SH-SY5Y (cell line): ENCODE measurements around the gene CACNG8.

ENCODE experiments used
- GATA2 ChIP-seq: IDR thresholded peaks from 2 replicates; pipeline ENCODE4 v1.6.1; 2011; ENCODE audit warnings: mild to moderate bottlenecking, low read depth, low read length
- GATA3 ChIP-seq: IDR thresholded peaks from 2 replicates; pipeline ENCODE4 v1.6.1; 2011; ENCODE audit warnings: low read depth, mild to moderate bottlenecking, low read length, moderate library complexity

Gene CACNG8

DNA sequence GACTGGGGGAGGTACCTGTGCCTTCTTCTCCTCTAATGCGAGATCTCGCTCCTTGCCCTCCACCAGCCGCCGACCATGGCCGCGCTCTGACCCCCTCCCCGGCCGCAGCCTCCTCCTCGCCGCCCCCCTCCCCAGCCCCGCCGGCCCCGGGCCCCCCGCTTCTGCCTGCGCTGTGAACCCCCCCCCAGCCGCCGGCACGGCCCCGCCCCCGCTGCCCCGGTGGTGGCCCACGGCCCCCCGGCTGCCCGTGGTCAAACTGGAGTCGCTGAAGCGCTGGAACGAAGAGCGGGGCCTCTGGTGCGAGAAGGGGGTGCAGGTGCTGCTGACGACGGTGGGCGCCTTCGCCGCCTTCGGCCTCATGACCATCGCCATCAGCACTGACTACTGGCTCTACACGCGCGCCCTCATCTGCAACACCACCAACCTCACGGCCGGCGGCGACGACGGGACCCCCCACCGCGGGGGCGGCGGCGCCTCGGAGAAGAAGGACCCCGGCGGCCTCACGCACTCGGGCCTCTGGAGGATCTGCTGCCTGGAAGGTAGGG is at the start of gene CACNG8:
Gene CACNG8, plus strand, starts transcription at position 51 of the 545 bp plus-strand sequence.
- TF ChIP-seq GATA3 (no peak), GATA2 (no peak)

- TF ChIP-seq GATA2 = no peak
- TF ChIP-seq GATA3 = no peak
Measured at GRCh38 chr19:53915000-53915399, 47.7 kb upstream of the CACNG8 start.

GRCh38 chr19:53916004-53916403 is 46.7 kb upstream of the CACNG8 start:
- TF ChIP-seq GATA3 (no peak), GATA2 (no peak)

GRCh38 chr19:53917356-53917755 is 45.4 kb upstream of the CACNG8 start:
- no peak for TF ChIP-seq GATA3
- TF ChIP-seq GATA2 = no peak

GRCh38 chr19:53927739-53928138 is 35.0 kb upstream of the CACNG8 start:
- TF ChIP-seq GATA2 (no peak), GATA3 (no peak)

DNA sequence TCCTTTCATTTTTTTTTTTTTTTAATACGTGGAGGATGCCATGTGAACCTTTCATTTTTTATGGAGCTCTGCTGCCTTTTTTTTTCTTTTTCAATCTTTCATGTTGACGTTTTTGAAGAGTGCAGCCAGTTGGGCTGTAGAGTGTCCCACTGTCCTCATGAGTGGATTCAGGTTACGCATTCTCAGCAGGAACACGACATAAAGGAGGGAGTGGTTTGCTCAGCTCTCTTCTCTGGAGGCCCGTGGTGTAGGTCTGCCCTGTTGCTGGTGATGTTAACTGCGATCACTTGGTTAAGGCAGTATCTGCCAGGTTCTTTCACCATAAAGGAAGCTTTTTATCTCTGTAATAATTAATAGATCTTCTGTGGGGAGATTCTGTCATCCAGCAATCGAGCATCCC is 26.7 kb upstream of the CACNG8 start:
- no peak for TF ChIP-seq GATA2
- TF ChIP-seq GATA3 = no peak

DNA sequence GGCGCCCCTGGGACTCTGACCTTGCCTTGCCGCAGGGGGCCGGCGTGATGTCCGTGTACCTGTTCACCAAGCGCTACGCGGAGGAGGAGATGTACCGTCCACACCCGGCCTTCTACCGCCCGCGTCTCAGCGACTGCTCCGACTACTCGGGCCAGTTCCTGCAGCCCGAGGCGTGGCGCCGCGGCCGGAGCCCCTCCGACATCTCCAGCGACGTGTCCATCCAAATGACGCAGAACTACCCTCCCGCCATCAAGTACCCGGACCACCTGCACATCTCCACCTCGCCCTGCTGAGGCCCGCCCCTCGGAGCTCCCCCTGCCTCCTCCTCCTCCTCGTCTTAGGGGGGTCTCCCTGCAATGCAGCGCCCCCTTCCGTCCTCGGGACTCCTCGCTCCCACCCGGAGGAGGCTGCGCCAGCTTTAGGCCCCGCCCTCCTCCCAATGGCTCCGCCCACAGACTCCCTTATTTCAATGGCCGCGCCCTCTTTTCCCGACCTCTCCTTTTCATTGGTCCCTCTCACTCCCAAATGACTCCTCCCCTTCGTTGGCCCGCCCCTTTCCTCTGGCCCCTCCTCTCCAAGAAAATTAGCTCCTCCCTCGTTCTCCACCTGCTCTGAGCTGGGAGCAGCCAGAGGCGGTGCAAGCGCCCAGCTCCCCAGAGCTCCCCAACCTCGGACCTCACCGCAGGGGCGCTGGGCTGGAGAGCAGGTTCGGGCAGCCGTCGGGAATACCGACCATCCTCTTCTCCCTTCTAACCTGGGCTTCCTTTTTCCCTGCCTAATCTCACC is 20.5 kb upstream of the CACNG8 start:
- TF ChIP-seq GATA2 (no peak), GATA3 (no peak)

DNA sequence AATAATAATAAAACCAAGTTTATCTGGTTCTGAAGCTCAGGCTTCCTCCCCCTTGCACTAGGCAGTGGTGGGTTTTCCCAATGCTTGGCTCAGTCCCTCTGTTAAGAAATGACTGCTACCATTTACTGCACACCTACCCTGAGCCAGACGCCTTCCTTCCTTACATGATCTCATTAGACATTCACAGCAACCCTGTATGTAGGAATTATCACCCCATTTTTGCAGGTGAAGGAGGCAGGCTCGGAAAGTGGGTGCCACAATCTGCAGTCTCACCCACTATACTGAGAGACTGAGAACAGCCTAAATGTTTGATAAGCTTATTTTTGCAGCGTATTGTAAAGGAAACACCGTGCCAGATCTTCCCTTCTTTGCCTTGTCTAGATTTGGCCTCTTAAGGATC is 18.3 kb upstream of the CACNG8 start:
- TF ChIP-seq GATA2 (no peak), GATA3 (no peak)

DNA sequence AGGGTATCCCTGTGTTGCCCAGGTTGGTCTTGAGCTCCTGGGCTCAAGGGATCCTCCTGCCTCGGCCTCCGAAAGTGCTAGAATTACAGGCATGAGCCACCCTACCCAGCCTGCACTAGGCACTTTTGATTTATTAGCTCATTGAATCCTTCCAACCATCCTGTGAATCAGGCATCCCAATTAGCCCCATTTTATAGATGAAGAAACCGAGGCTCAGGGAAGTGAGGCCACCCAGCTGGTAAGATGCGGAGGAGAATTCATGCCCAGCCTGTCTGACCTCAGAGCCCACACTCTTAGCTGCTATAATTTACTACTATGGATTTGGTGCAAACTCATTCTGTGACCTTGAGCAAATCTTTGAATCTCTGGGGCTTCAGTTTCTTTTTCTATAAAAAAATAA is 17.8 kb upstream of the CACNG8 start:
- TF ChIP-seq GATA3 (no peak), GATA2 (no peak)

GRCh38 chr19:53945441-53945840 is 17.3 kb upstream of the CACNG8 start:
- TF ChIP-seq GATA2 (no peak), GATA3 (no peak)

- no peak for TF ChIP-seq GATA2
- no peak for TF ChIP-seq GATA3
Measured at GRCh38 chr19:53945998-53946397, 16.7 kb upstream of the CACNG8 start.

DNA sequence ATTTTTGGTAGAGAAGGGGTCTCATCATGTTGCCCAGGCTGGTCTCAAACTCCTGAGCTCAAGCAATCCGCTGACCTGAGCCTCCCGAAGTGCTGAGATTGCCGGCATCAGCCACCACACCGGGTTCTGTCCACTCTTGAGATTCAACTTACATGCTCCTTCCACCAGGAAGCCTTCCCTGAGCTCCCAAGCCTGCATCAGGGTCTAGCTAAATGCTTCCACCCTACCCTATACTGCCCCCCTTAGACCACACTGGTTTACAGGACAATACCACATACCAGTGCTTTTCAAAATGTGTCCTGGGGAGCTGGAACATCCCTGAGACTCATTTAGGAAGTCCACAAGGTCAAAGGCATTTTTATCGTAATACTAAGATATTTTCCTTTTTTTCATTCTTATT is 15.1 kb upstream of the CACNG8 start:
- TF ChIP-seq GATA2 = no peak
- no peak for TF ChIP-seq GATA3

DNA sequence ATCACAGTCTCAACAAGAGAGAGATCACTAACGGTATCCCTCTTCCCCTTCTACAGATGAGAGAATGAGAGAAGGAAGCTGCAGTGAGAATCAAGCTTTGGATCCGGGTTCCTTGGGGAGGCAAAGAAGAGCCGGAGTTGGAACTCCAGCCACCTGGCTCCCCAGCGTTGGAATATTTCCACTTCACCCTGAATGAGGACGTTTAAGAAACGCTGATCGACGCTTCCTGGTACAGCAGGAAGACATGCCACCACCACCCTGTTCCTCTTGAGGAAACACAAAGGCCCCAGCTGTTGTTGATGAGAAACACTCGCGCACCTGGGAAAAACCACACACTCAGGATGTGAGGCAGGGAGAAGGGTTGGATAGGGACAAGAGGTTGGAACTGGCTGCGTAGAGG is 11.3 kb upstream of the CACNG8 start:
- TF ChIP-seq GATA2 (no peak), GATA3 (no peak)

GRCh38 chr19:53951947-53952346 is 10.8 kb upstream of the CACNG8 start:
- no peak for TF ChIP-seq GATA2
- TF ChIP-seq GATA3 = no peak

- TF ChIP-seq GATA3 (no peak), GATA2 (no peak)
Measured at GRCh38 chr19:53953383-53953782, 9.4 kb upstream of the CACNG8 start.
